Measurements from ENCODE around the gene TPSD1. TPM values are rescaled to one million over a fixed set of nuclear protein-coding genes. Genes with fewer than 3 reads are reported as not detected.

TPSD1 gene
- polyA plus RNA-seq, 1 donor (not counting 4 experiments of a cell fraction or from before 2014, with no cell fraction given): not detected

- H3K4me2 ChIP-seq (ENCODE audit: control insufficient read depth, extremely low read depth, insufficient read depth, low read depth, low read length): no peak overlapping the region
- no peak for DNase-seq (ENCODE audit: low read depth, low spot score)
- FAIRE-seq: no peak
Observed at GRCh38 chr16:1220841-1221627, 34.8 kb upstream of the TPSD1 start.

GRCh38 chr16:1221628-1222552, 34.0 kb upstream of the TPSD1 start:
- Histone ChIP-seq H3K36me3 (ENCODE audit: control insufficient read depth in 2 of 2, extremely low read depth in 1 of 2, insufficient read depth in 2 of 2, low read length in 2 of 2) (no peaks in the 10 kb centered on the region), H3K79me2 (ENCODE audit: control insufficient read depth, insufficient read depth, low read length) (no peaks in the 10 kb centered on the region), H3K4me1 (ENCODE audit: control insufficient read depth, extremely low read depth, insufficient read depth, low read length) (no peaks in the 10 kb centered on the region), H4K20me1 (ENCODE audit: control insufficient read depth, extremely low read depth, insufficient read depth, low read length) (no peaks in the 10 kb centered on the region), H3K4me2 (ENCODE audit: control insufficient read depth, extremely low read depth, insufficient read depth, low read depth, low read length) (no peak overlapping the region), H3K27ac (ENCODE audit: control insufficient read depth, insufficient read depth, low read length) (no peak overlapping the region), H3K9ac (ENCODE audit: control insufficient read depth, extremely low read depth, insufficient read depth, low read length) (no peak overlapping the region), H3K4me3 (ENCODE audit: control insufficient read depth in 2 of 3, extremely low read depth in 1 of 3, insufficient read depth in 2 of 3, low read depth in 1 of 3, low read length in 3 of 3) (no peak overlapping the region), H2AFZ (ENCODE audit: control insufficient read depth, low read length) (no peak overlapping the region), H3K9me1 (ENCODE audit: control insufficient read depth, extremely low read depth, insufficient read depth, low read length) (no peaks in the 10 kb centered on the region), H3K27me3 (ENCODE audit: control insufficient read depth, extremely low read depth, insufficient read depth, low read length) (peaks cover 5% of the 10 kb centered on the region), H3K9me3 (ENCODE audit: control insufficient read depth, low read depth, low read length) (no peaks in the 10 kb centered on the region)
- TF ChIP-seq EZH2 (IDR thresholded peaks at IDR 0.05; ENCODE audit: low read length): no peak
- TF ChIP-seq, protein P1, sequence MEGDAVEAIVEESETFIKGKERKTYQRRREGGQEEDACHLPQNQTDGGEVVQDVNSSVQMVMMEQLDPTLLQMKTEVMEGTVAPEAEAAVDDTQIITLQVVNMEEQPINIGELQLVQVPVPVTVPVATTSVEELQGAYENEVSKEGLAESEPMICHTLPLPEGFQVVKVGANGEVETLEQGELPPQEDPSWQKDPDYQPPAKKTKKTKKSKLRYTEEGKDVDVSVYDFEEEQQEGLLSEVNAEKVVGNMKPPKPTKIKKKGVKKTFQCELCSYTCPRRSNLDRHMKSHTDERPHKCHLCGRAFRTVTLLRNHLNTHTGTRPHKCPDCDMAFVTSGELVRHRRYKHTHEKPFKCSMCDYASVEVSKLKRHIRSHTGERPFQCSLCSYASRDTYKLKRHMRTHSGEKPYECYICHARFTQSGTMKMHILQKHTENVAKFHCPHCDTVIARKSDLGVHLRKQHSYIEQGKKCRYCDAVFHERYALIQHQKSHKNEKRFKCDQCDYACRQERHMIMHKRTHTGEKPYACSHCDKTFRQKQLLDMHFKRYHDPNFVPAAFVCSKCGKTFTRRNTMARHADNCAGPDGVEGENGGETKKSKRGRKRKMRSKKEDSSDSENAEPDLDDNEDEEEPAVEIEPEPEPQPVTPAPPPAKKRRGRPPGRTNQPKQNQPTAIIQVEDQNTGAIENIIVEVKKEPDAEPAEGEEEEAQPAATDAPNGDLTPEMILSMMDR (optimal IDR thresholded peaks at IDR 0.05 in 1 of 3, IDR thresholded peaks at IDR 0.05 in 1 of 3, conservative IDR thresholded peaks at IDR 0.05 in 1 of 3; ENCODE audit: extremely low read depth in 1 of 3, insufficient read depth in 2 of 3, low read length in 3 of 3): no peak
- FAIRE-seq: no peak
- dilution Hi-C loops (cut with MboI; ENCODE audit: extremely low pct_ligation_motif_present, low sequenced_read_pairs): no loop called here
- DNase-seq (ENCODE audit: low read depth, low spot score): no peak

More at GRCh38 chr16:1220841-1221627, 34.8 kb upstream of the TPSD1 start:
- dilution Hi-C loops (cut with MboI; ENCODE audit: extremely low pct_ligation_motif_present, low sequenced_read_pairs): no loop called here
- Histone ChIP-seq H3K27me3 (ENCODE audit: control insufficient read depth, extremely low read depth, insufficient read depth, low read length) (peaks cover 5% of the 10 kb centered on the region), H3K9ac (ENCODE audit: control insufficient read depth, extremely low read depth, insufficient read depth, low read length) (no peak overlapping the region), H3K27ac (ENCODE audit: control insufficient read depth, insufficient read depth, low read length) (no peak overlapping the region), H3K4me1 (ENCODE audit: control insufficient read depth, extremely low read depth, insufficient read depth, low read length) (no peaks in the 10 kb centered on the region), H3K36me3 (ENCODE audit: control insufficient read depth in 2 of 2, extremely low read depth in 1 of 2, insufficient read depth in 2 of 2, low read length in 2 of 2) (no peaks in the 10 kb centered on the region), H4K20me1 (ENCODE audit: control insufficient read depth, extremely low read depth, insufficient read depth, low read length) (no peaks in the 10 kb centered on the region), H3K9me1 (ENCODE audit: control insufficient read depth, extremely low read depth, insufficient read depth, low read length) (no peaks in the 10 kb centered on the region), H3K9me3 (ENCODE audit: control insufficient read depth, low read depth, low read length) (no peaks in the 10 kb centered on the region), H2AFZ (ENCODE audit: control insufficient read depth, low read length) (no peak overlapping the region), H3K4me3 (ENCODE audit: control insufficient read depth in 2 of 3, extremely low read depth in 1 of 3, insufficient read depth in 2 of 3, low read depth in 1 of 3, low read length in 3 of 3) (no peak overlapping the region), H3K79me2 (ENCODE audit: control insufficient read depth, insufficient read depth, low read length) (no peaks in the 10 kb centered on the region)
- TF ChIP-seq EZH2 (IDR thresholded peaks at IDR 0.05; ENCODE audit: low read length): no peak
- TF ChIP-seq, protein P1 (optimal IDR thresholded peaks at IDR 0.05 in 1 of 3, IDR thresholded peaks at IDR 0.05 in 1 of 3, conservative IDR thresholded peaks at IDR 0.05 in 1 of 3; ENCODE audit: extremely low read depth in 1 of 3, insufficient read depth in 2 of 3, low read length in 3 of 3): no peak
